ENCODE measurements around the gene PLGRKT.
"Not testable (repeated sequence)": the region's sequence is repeated elsewhere in the genome, so short reads cannot be mapped to it uniquely, and the experiment has no call there.

- not testable (repeated sequence) for TF ChIP-seq EZH2phosphoT487 (conservative IDR thresholded peaks at IDR 0.05; ENCODE audit: low read length); CTCF (IDR thresholded peaks at IDR 0.05; ENCODE audit: insufficient read depth, low read length, poor library complexity, severe bottlenecking)
These were observed 27.2 kb upstream of the PLGRKT start for GRCh38 chr9:5464831-5465330.
